GM21360 (cell line): Measurements from ENCODE around the gene ZKSCAN8.

Source experiments
- ATAC-seq: cut with Tn5 transposase; IDR thresholded peaks from one replicate; pipeline ENCODE4 v1.9.1; 2021; ENCODE audit warnings: mild to moderate bottlenecking, moderate library complexity; ENCODE audit not compliant: unreplicated experiment

Gene ZKSCAN8

DNA sequence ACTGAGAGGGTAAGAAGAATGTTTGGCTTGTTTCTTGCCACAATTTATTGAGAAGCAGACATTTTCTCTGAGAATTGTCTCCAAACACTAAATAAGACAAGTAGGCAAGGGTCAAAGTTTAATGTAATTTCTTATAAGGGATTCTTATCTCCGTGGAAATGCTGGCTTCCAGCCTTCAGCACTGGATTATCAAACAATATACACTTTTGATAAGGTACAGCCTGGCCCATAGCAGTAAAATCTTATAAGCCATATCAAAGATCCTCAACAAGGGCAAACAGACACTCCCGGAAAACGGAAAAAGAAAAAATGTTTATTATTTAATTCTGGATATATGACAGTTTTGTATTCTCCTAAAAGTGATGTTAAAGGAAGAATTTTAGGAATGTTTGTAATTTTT is 64.8 kb downstream of the ZKSCAN8 start:
- no peak for ATAC-seq

DNA sequence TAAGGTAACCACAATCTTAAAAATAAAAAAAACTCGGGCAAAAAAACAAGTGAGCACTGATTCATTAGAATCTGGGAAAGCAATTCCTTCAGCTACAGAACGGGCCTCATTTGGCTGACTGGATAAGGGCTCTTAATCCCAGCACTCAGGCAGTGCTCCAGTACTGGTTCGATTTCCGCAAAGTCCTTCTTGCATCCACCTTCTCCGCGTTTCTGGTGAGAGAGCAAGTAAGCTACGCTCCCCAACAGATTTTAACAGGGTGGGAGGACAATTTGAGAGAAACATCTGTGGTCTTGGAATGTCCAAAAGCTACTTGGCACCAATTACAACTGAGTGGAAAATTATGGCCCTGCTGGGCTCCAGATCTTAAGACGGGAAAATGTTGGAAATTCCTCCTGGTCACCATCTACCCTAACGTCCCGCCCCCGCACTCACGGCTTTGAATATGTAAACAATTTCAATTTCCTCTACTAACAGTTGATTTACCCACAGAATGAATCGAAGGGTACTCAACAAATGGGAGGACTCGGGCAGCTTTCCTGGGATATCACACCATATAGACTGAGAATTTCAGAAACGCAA is 65.3 kb downstream of the ZKSCAN8 start:
- ATAC-seq, result no peak

DNA sequence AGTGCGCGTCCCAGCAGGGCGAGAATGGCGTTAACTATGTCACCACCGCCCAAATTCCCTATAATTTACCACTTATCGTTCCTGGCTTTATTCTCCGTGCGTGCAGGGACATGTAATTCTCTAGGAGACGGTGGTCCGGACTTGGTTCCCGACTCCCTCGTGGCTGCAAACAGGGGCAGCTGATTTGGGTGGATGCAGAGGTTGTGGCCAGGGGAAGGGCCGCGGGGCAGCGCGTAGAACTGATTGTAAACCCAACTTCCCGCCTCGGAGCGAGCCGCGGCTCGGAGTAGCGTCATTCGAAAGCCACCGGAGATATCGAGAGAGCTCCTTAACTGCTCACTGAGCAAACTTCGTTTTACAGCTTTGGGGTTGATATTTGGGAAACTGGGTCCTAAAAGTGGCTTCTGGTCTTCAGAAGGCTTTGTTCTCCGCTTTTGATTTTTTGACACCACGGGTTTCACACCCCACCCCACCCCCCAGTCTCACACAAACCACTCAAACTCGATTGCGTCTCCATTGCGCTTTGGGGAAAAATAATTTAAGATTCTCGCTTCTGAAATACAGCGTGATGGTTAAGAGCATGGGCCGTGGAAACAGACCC is 65.9 kb downstream of the ZKSCAN8 start:
- no peak for ATAC-seq

DNA sequence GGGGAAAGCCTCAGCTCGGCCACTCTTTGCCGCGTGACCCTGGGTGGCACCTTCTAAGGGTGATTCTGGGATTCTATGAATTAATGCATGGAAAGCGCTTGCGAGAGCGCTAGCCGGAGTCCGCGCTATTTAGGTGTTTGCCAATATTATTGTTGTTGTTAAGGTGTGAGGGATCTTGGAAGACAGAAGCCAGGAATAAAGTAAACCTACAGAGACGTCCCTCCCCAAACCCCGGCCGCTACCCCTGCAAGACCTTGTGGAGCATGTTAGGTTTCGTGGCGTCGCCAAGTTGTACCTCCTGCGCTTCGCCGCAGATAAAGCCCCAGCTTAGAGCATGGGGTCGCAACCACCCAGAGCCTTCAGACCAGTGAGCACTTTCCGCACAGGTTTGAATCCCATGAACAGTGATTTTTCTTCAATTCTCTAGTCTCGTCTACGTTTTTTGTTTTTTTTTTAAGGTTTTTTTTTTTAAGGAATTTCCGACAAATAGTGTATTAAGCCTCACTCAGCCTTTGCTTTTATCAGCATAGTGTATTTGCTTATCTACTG is 66.5 kb downstream of the ZKSCAN8 start:
- ATAC-seq, result no peak
